HL-60 (cell line): ENCODE data around the gene NARF.
"Not testable (repeated sequence)": the region's sequence is repeated elsewhere in the genome, so short reads cannot be mapped to it uniquely, and the experiment has no call there.

Source experiments
- DNase-seq, 2 experiments: peaks; one replicate each; pipeline ENCODE4 v3.0.0-alpha.2; 2010 to 2020; ENCODE audit warnings: low read depth in 1 of 2, low spot score in 1 of 2
- H3K27ac ChIP-seq: fragments of 250-450 bp; sonication (Bioruptor Pico); replicated peaks from 2 replicates; pipeline ENCODE4 v1.5.1; 2020; ENCODE audit warnings: mild to moderate bottlenecking, moderate library complexity
- H3K27me3 ChIP-seq: fragments of 250-450 bp; sonication (Bioruptor Pico); 2 replicates; pipeline ENCODE4 v1.5.1; 2021; ENCODE audit warnings: mild to moderate bottlenecking, moderate library complexity; ENCODE audit not compliant: insufficient read depth, poor library complexity, severe bottlenecking
- H3K4me3 ChIP-seq: replicated peaks from 2 replicates; pipeline ENCODE4 v1.5.1; 2011; ENCODE audit warnings: mild to moderate bottlenecking, control low read depth, low read length; ENCODE audit not compliant: insufficient read depth
- GABPA ChIP-seq: IDR thresholded peaks from 2 replicates; pipeline ENCODE4 v1.6.1; 2012; ENCODE audit warnings: low read depth
- POLR2AphosphoS5 ChIP-seq: IDR thresholded peaks from 2 replicates; pipeline ENCODE4 v1.6.1; 2012; ENCODE audit warnings: low read depth
- REST ChIP-seq: IDR thresholded peaks from 2 replicates; pipeline ENCODE4 v1.6.1; 2012; ENCODE audit warnings: low read depth; ENCODE audit not compliant: insufficient replicate concordance
- SPI1 ChIP-seq: IDR thresholded peaks from 2 replicates; pipeline ENCODE4 v1.6.1; 2012; ENCODE audit warnings: low read depth, mild to moderate bottlenecking, borderline replicate concordance
- TF ChIP-seq, protein P1 (sequence below): IDR thresholded peaks from one replicate; pipeline ENCODE4 v1.5.1; 2011; ENCODE audit warnings: low read length, control low read depth, inconsistent platforms; ENCODE audit not compliant: insufficient read depth

NARF gene

GRCh38 chr17:82503094-82503727 lies 44.7 kb downstream of the NARF start:
- H3K4me3 ChIP-seq: no peak overlapping the region
- no peak for TF ChIP-seq GABPA
- no peak for TF ChIP-seq SPI1
- no peak for TF ChIP-seq POLR2AphosphoS5
- no peaks in the 10 kb centered on the region for H3K27me3 ChIP-seq
- DNase-seq: no peak
- H3K27ac ChIP-seq: no peak overlapping the region

DNA sequence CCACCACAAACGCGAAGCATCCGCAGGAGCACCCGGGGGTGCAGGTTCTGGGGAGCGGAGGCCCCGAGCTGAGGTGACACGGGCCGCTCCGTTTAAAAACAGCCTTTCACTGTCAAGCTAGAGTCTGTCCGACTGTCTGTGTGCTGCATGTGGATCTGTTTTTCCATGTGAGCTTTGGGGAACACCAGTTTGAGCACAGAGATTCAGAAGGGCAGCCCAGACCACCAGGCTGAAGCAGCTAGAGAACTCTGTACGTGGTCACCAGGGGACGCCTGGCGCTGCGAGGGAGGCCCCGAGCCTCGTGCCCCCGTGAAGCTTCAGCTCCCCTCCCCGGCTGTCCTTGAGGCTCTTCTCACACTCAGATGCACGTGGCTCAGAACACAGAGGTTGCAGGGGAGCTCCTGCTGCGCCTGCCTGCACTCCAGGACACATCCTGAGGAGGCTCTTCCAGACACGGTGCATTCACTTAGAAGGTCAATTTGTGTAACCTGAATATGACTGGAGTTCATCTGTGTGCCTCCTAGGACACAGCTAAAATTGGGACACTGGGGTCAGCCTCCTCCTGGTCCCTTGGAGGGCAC lies 45.3 kb downstream of the NARF start:
- H3K27ac ChIP-seq: no peak overlapping the region
- TF ChIP-seq REST (no peak), POLR2AphosphoS5 (no peak), GABPA (no peak), SPI1 (no peak)
- TF ChIP-seq, protein P1, sequence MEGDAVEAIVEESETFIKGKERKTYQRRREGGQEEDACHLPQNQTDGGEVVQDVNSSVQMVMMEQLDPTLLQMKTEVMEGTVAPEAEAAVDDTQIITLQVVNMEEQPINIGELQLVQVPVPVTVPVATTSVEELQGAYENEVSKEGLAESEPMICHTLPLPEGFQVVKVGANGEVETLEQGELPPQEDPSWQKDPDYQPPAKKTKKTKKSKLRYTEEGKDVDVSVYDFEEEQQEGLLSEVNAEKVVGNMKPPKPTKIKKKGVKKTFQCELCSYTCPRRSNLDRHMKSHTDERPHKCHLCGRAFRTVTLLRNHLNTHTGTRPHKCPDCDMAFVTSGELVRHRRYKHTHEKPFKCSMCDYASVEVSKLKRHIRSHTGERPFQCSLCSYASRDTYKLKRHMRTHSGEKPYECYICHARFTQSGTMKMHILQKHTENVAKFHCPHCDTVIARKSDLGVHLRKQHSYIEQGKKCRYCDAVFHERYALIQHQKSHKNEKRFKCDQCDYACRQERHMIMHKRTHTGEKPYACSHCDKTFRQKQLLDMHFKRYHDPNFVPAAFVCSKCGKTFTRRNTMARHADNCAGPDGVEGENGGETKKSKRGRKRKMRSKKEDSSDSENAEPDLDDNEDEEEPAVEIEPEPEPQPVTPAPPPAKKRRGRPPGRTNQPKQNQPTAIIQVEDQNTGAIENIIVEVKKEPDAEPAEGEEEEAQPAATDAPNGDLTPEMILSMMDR: no peak
- H3K4me3 ChIP-seq: no peak overlapping the region
- no peaks in the 10 kb centered on the region for H3K27me3 ChIP-seq
- no peak for DNase-seq

GRCh38 chr17:82505296-82505695 lies 46.8 kb downstream of the NARF start:
- no peak for TF ChIP-seq SPI1
- no peak for TF ChIP-seq POLR2AphosphoS5
- TF ChIP-seq, protein P1: no peak
- TF ChIP-seq REST: no peak
- TF ChIP-seq GABPA: no peak
- Histone ChIP-seq H3K27me3 (no peaks in the 10 kb centered on the region), H3K27ac (no peak overlapping the region), H3K4me3 (no peak overlapping the region)
- no peak for DNase-seq

- not testable (repeated sequence) for H3K27ac ChIP-seq, DNase-seq, H3K27me3 ChIP-seq, H3K4me3 ChIP-seq
Measured at GRCh38 chr17:82506402-82506801, 47.9 kb downstream of the NARF start.
